Esophagus mucosa (tissue), 1 donor: ENCODE measurements around the gene ZNF816. TPM values are rescaled to one million over a fixed set of nuclear protein-coding genes. Genes with fewer than 3 reads are reported as not detected.
"Not testable (repeated sequence)": the region's sequence is repeated elsewhere in the genome, so short reads cannot be mapped to it uniquely, and the experiment has no call there.

Experiments used
- ATAC-seq: fragments of 200-7000 bp; cut with Tn5 transposase; one replicate; pipeline ENCODE4 v1.9.1; 2020
- total RNA-seq: library from RNA; stranded (reverse); gene quantifications from one replicate; pipeline ENCODE4 v1.2.4, GENCODE V29; 2023
- donor health status: DM: yes; HTN: yes; CAD: no.

Gene ZNF816
- 3.8 TPM for total RNA-seq

DNA sequence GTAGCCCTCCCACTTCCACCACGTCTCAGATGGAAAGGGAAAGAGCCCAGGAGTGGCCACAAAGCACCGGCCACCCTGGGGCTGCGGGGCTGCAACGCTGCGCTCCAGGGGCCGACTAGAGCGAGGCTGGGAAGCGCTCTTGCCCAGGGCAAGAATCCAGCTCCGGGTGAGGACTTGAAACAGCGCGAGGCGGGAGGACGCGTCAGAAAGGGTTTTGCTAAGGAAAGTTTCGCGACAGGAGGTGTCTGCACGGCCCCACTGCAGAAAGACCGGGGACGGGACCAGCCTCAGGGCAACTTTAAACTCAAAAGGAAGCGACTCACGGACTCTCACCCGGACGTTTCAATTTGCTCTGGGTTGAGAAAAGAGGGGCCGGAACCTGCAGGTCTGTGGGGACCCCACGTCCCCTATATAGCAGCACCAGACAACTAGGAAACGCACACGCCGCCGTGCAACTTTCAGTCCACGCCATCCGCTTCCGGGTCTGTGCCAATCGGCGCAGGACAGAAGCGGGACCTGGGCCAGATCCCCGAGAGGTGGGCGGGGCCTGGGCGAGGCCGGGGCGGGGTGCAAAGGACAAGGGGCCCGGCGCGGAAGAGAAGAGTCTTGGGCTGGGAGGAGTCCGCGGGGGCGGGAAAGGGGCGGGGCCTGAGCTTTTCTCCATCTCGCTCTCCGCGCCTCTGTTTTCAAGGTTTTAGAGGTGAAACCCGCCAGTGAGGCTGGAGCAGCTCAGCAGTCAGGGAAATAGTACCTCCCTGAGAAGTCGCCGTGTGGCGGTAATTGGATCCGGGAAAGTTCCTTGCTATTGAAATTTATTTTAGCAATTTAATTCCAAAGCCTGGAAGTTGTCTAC lies at the start of gene ZNF816:
Gene ZNF816 (minus strand): TSS at position 488 of the 853 bp plus-strand sequence. CDS start 6,792 bp downstream, outside the sequence.
- peak; percentile 100 for ATAC-seq

GRCh38 chr19:53012006-53012405 lies 49.3 kb upstream of the ZNF816 start:
- ATAC-seq, result no peak

GRCh38 chr19:53010494-53010893 lies 47.8 kb upstream of the ZNF816 start:
- ATAC-seq, result no peak

DNA sequence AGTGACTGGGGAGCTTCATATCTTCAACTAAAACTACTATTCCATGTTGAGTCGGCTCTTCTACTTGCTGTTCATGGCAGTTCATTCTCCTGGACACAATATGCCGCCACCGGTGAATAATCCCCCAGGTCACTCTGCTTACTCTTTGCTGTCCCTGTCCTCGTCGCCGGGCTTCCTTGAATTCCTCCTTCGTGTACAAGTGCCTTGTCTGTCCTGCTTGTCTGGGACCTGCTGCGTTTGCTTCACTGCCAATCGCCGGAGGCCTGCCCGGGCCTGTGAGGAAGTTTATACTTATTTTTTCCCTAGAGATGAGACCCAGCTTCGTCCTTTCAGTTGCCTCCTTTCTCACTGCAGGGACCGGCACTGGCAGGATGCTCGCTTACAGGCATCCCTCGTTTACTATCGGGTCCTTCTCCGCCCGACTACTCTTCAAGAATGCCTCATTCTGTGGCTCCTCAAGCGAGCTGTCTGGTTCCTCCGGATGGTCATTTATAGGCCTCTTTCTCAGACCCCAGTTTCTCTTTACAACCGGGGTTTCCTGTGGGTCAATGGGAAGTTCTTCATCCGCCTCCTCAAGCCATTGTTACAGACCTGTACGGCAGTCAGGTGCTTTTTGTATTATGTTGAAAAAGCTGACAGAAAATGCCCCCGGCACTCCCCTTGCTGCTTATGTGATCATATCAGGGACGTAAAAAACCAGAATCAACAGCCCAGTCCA lies 45.5 kb upstream of the ZNF816 start:
- no peak for ATAC-seq

DNA sequence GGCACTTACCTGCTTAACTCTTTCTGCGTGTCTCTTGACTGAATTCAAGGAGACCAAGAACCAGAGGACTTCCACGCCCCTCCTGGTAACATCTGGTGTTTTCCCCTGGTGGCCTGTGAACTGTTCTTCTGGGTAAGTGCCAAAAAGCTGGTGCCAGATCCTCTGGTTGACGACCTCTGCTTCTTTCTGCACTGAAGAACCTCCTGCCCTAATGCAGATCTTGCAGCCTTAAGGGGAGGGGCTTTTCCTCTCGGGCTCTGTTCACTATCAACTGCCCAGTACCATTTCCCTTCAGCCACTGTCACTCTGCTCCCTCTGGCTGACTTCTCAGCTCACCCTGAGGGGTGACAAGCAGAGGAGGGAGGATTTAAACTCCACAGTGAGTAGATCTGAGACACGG lies 44.9 kb upstream of the ZNF816 start:
- ATAC-seq, result no peak

GRCh38 chr19:53007200-53007599 lies 44.5 kb upstream of the ZNF816 start:
- no peak for ATAC-seq

- ATAC-seq, result no peak
Observed at GRCh38 chr19:53004242-53004641, 41.6 kb upstream of the ZNF816 start.

- ATAC-seq, result no peak
Observed at GRCh38 chr19:53002479-53002878, 39.8 kb upstream of the ZNF816 start.

- no peak for ATAC-seq
Observed at GRCh38 chr19:52997975-52998374, 35.3 kb upstream of the ZNF816 start.

GRCh38 chr19:52995711-52996110 lies 33.0 kb upstream of the ZNF816 start:
- ATAC-seq, result no peak

DNA sequence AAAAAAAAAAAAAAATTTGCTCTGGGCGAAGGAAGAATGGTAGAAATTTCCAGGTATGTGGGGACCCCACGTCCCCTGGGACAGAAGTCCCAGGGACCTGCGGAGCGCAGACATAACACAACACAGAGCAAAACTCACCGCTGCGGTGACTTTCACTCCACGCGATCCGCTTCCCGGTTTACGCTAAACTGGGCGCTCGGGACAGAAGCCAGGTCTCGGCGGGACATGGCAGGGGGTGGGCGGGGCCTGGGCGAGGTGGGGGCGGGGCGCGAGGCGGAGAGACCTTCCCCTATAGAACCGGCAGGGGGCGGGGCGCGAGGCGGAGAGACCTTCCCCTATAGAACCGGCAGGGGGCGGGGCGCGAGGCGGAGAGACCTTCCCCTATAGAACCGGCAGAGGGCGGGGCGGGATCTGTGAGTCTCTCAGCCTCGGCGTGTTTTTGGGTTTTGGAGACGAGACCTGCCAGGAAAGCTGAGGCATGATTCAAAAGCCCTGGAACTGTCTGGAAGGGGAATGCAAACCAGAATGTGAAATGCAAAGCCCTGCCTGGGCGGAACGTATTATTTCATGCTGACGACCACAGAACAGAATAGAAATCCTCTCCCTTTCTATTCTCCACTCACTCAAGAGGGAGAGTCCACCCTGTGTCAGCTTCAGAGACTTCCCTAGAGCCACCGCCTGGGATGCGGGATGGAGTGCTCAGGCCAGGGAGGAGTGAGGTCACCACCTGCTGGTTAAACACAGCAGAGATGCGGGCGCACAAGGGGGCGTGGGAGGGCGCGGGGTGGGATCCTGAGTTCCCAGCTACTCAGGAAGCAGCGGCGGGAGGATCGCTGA lies 30.9 kb upstream of the ZNF816 start:
- ATAC-seq, result peak; percentile 93

DNA sequence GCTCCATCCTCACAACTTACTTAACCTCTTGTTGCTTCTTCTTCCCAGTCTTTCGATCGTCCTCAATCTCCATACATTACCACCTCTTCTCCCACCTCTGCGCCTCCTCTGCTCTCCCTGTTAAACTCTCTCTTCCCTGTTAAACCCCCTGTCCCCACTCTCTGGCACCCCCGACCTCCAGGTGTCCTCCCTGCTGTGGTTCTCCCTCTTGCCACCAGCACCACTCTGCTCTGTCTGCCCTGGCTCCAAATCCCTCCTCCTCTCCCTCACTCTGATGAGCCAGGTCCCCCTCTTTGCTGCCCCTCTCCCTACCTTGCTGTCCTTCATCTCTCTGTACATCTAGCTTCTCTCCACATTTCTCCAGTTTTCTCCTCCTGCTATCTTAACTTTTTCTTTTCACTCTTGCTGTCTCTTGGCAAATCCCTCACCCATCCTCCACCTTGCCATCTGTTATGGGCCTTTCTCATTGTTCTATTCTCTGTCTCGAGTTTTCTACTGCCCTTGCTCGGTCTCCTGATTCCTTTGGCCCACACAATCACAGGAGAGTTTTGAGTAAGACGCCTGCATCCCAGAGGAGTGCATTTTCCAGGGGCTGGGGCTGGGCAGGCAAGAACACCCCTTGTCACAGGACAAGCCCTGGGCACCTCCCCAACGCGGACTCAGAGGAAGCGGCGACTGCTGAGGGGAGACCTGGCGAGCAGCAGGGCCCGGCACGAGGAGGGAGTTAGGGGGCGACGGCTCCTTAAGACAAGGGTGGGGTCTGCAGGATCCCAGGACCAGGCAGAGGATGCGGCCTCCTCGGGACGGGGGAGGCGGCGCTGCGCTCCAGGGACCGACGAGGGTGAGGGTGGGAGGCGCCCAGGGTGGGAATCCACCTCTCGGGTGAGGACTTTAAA lies 29.7 kb upstream of the ZNF816 start:
- ATAC-seq, result no peak

DNA sequence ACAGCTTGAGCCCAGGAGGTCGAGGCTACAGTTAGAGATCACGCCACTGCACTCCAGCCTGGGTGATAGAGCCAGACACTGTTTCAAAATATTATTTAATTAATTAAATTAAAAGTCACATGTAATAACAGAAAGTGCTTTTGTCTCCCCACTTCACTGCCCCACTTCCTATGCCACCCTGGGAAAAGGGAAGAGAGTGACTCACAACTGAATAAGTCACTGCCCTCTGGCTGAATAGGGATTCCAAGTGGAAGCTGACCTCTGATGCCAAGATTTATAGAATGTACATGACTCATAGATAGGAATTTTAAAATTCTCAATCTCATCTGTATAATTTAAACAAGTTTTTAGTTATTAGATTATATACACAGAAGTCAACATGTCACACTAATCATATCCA lies 28.8 kb upstream of the ZNF816 start:
- no peak for ATAC-seq

GRCh38 chr19:52990759-52991418 lies 28.2 kb upstream of the ZNF816 start:
- ATAC-seq, result no peak

DNA sequence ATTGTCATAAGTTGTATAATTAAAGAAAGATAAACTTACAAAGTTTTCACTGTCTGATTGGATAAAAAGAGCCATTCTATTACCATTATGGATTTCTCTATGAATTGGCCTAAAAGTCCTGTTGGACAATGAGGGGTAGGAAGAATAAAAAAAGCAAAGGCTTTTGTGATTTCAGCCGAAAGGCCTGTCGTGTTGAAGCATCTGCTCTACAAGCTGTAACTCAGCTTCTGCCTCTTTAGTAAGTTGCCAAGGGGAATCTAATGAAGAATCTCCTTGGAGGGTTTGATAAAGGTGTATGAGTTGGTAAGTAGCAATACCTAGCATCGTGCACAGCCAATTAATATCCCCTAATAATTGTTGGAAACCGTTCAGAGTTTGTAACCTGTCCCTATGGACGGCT lies 25.8 kb upstream of the ZNF816 start:
- no peak for ATAC-seq

DNA sequence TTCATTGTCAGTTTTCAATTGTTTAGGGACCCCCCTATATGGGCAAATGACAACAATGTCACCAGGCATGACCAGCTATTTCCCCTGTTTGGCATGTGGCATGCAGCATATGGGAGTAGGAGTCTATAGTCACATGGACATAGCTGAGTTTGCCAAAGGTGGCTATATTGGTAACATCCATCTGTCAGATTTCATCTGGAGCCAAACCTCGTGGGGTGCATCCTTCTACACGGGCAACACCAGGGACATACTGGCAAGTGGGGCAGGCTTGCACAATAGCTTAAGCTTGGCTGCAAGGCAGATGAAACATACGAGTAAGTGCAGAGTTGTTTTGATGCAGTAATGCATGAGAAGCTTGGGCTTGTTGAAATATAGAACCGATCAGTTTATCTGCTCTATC lies 24.5 kb upstream of the ZNF816 start:
- no peak for ATAC-seq

DNA sequence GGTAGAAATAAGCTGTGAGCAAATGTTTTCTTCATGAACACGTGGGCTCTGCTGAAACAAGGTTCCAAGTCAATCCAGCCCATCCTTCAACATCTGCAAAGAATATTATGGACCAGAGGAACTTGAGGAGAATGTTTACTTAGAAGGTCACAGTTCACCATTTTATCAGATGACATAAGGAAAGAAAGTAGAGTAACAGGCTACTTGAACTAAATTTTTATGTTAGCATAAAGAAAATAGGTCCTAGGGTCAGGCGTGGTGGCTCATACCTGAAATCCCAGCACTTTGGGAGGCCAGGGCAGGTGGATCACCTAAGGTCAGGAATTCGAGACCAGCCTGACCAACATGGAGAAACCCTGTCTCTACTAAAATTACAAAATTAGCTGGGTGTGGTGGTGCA lies 20.5 kb upstream of the ZNF816 start:
- ATAC-seq, result not testable (repeated sequence)

DNA sequence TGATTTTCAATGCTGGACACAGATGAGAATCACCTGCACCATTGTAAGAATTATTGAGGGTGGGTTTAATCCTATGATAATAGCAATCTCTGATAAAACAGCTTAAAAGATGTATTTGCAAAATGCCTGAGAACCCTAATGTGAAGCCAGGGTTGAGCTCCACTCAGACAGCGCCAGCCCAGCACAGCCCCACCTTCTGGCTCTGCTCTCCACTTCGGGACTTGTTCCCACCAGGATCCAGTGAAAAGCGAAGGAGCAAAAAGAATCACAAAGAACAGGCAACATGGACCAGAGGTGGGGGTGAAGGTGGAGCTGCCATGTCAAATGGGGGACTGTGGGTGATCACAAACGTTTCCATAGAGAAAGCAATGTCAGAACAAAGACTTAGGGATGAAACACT lies 18.6 kb upstream of the ZNF816 start:
- ATAC-seq, result no peak

DNA sequence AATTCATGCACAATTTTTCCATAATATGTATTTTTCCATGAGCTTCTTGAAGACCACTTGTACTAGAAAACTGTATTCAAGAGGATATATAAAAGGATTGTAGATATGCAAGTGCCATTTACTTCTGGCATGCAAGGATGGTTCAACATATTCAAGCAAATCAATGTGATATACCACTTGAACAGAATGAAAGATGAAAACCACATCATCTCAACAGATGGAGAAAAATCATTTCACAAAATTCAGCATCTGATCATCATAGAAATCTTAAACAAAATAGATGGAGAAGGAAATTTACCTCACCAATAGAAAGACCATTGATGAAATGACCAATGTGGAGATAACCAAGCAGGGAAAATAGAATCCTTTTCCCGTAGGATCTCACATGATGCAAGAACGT lies 5.1 kb upstream of the ZNF816 start:
- no peak for ATAC-seq

DNA sequence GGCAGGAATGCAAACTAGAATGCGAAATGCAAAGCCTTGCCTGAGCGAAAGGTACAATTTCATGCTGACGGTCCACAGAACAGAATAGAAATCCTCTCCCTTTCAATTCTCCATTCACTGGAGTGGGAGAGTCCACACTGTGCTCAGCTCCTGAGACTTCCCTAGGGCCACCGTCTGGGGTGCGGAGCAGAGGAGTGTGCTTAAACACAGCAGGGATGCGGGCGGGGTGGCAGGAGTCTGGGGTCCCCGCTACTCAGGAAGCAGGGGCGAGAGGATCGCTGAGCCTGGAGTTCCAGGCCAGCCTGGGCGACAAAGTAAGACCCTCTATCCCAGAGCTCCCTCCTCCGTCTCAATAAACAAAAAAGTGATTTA lies 552 bp upstream of the ZNF816 start:
- ATAC-seq, result peak; percentile 30

DNA sequence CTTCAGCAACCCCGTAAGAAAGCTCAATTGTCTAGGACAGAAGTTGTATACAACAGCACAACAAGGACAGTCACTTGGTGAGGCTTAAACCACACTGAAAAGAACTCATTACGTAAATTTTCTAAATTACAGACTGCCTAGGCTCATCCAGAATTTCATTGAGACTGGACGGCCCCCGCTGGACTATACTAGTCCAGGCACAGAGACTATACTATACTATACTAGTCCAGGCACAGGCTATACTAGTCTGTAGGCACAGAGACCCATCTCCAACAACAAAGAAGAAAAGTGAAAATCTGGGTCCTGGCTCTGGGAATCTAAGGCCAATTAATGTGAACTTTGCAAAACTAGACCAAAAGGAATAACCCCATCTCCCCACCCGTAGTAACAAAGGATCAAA lies 700 bp downstream of the ZNF816 start:
- ATAC-seq, result no peak
